ELR (cell line): ENCODE measurements around the gene MRTFB.
A peak's percentile ranks its signal among the peaks of the same experiment; 100 is the strongest.

Experiments
- DNase-seq: peaks from one replicate; pipeline ENCODE4 v3.0.0-alpha.2; 2015; ENCODE audit warnings: low read depth

Gene MRTFB

DNA sequence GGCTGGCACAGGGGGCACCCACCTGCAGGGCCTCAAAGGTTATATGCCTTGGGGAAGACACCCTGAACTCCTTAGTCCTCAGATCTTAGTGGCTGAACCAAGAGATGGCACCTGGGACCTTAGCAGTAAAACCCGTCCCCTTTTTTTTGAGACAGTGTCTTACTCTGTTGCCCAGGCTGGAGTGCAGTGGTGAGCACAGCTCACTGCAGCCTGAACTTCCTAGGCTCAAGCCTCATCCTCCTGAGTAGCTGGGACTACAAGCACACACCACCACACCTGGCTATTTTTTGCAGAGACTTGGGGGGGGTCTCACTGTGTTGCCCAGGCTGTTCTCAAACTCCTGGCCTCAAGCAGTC, 237.2 kb downstream of the MRTFB start:
- peak; percentile 14 for DNase-seq

DNA sequence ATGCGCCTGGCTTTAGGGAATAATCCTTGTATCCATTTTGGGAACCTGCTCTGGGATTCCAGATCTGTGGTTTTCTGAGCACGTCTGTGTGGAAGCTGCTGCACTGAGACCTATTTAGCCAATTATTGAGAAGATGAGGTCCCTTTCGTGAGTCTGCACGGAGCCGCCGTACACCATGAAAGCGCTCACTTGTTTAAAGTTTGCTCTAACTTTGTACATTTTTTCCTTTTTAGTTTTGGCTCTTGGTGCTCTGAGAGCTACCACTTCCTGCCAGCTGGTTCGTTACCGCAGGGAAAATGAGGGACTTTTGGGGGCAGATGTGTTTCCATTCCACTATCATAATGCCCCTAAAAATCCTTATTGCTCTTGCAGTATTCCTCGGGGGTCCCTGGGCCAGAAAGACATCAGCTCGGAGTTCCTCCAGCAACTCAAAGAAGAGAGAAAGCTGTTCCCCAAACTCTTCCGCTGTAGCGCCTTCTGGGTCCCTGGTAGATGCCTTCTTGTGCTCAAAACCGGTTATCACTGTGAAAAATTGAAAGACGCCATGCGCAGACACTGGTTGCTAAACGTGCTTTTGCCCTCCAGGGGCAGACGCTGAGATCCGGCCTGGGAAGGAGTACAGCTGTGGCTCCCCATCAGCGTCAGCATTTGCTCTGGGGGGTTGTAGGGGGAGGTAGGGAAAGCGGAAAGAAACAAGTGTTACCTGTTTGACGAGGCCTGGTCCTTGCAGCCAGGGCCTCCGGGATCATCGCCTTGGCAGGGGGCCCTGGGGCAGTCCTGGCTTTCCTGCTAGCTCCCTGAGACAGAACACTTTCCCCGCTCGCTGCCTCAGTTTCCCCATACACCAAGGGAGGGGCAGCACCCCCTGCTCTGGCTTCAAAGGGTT, 238.1 kb downstream of the MRTFB start:
- DNase-seq = peak; percentile 67

DNA sequence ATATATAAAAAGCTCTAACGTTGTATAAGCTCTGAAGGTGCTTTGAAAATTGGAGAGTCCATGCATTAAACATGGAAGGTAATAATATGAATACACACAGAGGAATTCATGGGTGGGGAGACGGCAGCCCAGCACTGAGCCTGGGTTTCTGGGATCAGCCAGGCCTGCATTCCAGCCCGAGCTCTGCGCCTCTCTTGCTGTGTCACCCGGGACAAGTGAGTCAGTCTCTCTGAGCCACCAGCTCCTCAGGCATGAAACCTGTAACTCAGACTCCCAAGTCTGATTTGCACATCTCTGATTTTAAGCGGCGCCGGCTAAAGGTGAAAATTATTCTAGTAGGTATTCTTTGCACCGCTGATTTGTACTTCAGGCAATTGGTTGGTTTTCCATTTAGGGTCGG, 238.8 kb downstream of the MRTFB start:
- DNase-seq = peak; percentile 86

DNA sequence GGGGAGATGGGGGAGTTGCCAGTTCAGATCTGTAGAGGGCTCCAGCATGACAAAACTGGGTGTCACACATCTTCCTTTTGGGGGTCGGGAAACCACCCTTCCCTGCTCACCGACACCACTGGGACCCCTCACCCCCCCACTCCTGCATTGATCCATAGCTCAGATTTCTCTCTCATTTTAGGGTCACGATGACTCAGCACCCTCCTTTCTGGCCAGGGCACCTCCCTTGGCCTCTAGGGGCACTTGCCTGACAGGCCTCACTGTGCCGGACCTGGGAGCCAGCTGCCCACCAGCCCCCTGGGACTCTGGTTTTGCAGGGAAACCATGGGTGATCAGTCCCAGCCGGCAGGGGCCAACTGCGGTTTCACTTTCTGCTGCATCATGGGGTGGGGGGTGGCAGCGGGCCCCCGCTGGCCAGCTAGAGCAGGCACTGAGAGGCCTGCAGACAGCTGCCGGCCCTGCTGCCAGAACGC, 239.4 kb downstream of the MRTFB start:
- DNase-seq = no peak

DNA sequence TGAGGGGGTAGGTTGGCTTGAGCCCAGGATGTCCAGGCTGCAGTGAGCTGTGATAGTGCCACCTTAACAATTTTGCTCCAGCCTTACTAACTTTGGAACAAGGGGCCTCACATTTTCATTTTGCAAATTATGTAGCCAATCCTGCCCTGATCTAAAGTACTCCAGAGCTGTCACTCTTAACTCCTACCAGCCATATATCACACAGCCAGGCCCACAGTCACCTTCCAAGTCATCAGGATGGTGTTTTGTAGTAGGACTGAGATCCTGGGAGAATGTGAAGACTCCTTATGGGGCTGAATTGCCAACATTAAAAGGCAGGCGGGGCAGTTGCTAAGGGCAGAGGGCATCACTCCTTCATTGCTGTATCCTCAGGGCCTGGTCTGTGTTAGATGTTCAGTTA, 243.0 kb downstream of the MRTFB start:
- no peak for DNase-seq

DNA sequence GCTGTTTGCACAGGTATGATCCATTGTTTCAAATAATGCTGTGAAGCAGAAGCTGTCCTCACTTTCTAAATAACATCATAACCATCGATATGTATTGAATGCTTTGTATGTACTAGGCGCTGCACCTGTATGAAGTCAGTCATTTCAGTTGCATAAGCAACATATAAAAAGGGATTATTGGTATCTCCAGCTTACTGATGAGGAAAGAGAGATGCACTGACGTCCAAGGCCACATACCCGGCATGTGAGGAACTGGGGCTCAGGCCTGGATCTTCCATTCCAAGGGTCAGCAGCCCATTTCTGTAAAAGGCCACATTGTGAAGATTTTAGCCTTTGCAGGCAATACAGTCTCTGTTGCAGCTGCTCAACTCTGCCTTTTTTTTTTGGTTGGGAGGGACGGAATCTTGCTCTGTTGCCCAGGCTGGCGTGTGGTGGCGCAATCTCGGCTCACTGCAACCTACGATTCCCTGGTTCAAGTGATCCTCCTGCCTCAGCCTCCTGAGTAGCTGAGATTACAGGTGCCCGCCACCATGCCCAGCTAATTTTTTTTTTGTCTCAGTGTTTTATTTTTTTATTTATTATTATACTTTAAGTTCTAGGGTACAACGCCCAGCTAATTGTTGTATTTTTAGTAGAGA, 244.7 kb downstream of the MRTFB start:
- no peak for DNase-seq
